Lung (tissue), 12 donors: ENCODE data around the gene E2F2. TPM values are rescaled to one million over a fixed set of nuclear protein-coding genes. Genes with fewer than 3 reads are reported as not detected.
A peak's percentile ranks its signal among the peaks of the same experiment; 100 is the strongest.

ENCODE experiments used
- ATAC-seq: fragments of 200-7000 bp; cut with Tn5 transposase; one replicate; pipeline ENCODE4 v1.9.1; 2020; ENCODE audit warnings: moderate number of reproducible peaks; ENCODE audit not compliant: insufficient read depth, low FRiP score
- DNase-seq, 3 donors: peaks; one replicate each; pipeline ENCODE4 v3.0.0-alpha.2; 2013 to 2017
- H3K27ac ChIP-seq, 2 donors: one replicate each; pipeline ENCODE4 v1.5.1; 2013; ENCODE audit warnings: mild to moderate bottlenecking in 2 of 2, moderate library complexity in 2 of 2, control low read depth in 1 of 2, inconsistent platforms in 1 of 2, low read depth in 1 of 2, low read length in 1 of 2
- H3K27me3 ChIP-seq, 3 donors: one replicate each; pipeline ENCODE4 v1.5.1; 2013; ENCODE audit warnings: low read length in 2 of 3; ENCODE audit not compliant: control insufficient read depth in 3 of 3, insufficient read depth in 3 of 3
- H3K36me3 ChIP-seq, 4 donors: one replicate each; pipeline ENCODE4 v1.5.1; 2013; ENCODE audit warnings: low read length in 4 of 4, mild to moderate bottlenecking in 1 of 4, moderate library complexity in 1 of 4; ENCODE audit not compliant: control insufficient read depth in 4 of 4, insufficient read depth in 4 of 4
- H3K4me1 ChIP-seq, 5 donors: one replicate each; pipeline ENCODE4 v1.5.1; 2013; ENCODE audit warnings: low read length in 5 of 5, mild to moderate bottlenecking in 2 of 5, moderate library complexity in 1 of 5; ENCODE audit not compliant: control insufficient read depth in 5 of 5, insufficient read depth in 5 of 5
- H3K4me3 ChIP-seq: one replicate; pipeline ENCODE4 v1.5.1; 2013; ENCODE audit warnings: mild to moderate bottlenecking, control low read depth, moderate library complexity
- H3K9ac ChIP-seq, 2 donors: one replicate each; pipeline ENCODE4 v1.5.1; 2013; ENCODE audit warnings: low read length in 2 of 2, control low read depth in 1 of 2; ENCODE audit not compliant: insufficient read depth in 1 of 2
- H3K9me3 ChIP-seq, 4 donors: one replicate each; pipeline ENCODE4 v1.5.1; 2013; ENCODE audit warnings: low read length in 3 of 4, mild to moderate bottlenecking in 1 of 4, moderate library complexity in 1 of 4; ENCODE audit not compliant: control insufficient read depth in 4 of 4, insufficient read depth in 3 of 4
- CTCF ChIP-seq: IDR thresholded peaks from 2 replicates; pipeline ENCODE4 v1.5.1; 2012; ENCODE audit warnings: mild to moderate bottlenecking; ENCODE audit errors: control extremely low read depth, extremely low read depth
- WGBS, 2 donors: extraction: QIAGEN DNeasy Blood & Tissue Kit; methylation state at CpG; one replicate each; pipeline ENCODE4 v1.1.7; 2013; 5-methylcytosine and 5-hydroxymethylcytosine counted together
- polyA plus RNA-seq, 2 donors: library from polyadenylated mRNA; stranded (reverse); fragments of 200-250 nt; gene quantifications; one replicate each; pipeline ENCODE4 v1.2.1, GENCODE V29; 2013
- total RNA-seq, 2 donors: library from RNA; depleted of rRNA in 1 of 2; stranded (reverse); fragments of >200 nt in 1 of 2; gene quantifications; one replicate each; pipeline ENCODE4 v1.2.1, GENCODE V29; 2014 to 2021
- donor health status: control.
- donor health status: control.
- donor health status: Bipolar disorder and iron deficiency.
- donor health status: healthy.
- donor health status: DM: yes; HTN: yes; CAD: no.

The E2F2 gene
- total and polyA plus RNA-seq, 4 donors: 0.83 to 4.9 (median 1.5) TPM

GRCh38 chr1:23524716-23525401 lies 6.2 kb downstream of the E2F2 start:
- 14 to 36% methylated on average over 9 of the region's 9 CpGs for WGBS, 2 donors
- Histone ChIP-seq H3K9ac (no peak overlapping the region), H3K27me3 (no peaks in the 10 kb centered on the region), H3K4me1 (peaks cover 0 to 12% (median 3%) of the 10 kb centered on the region in 5 donors), H3K36me3 (no peaks in the 10 kb centered on the region), H3K9me3 (no peaks in the 10 kb centered on the region), H3K4me3 (no peak overlapping the region), H3K27ac (no peak overlapping the region)
- TF ChIP-seq CTCF: no peak
- DNase-seq (peak in 1 of 3 donors; percentile 31), ATAC-seq (no peak)

- Histone ChIP-seq H3K36me3 (no peaks in the 10 kb centered on the region), H3K9me3 (no peaks in the 10 kb centered on the region), H3K27ac (no peak overlapping the region), H3K9ac (no peak overlapping the region), H3K4me1 (peaks cover 0 to 9% (median 3%) of the 10 kb centered on the region in 5 donors), H3K4me3 (no peak overlapping the region), H3K27me3 (no peaks in the 10 kb centered on the region)
- no peak for TF ChIP-seq CTCF
- DNase-seq (no peak), ATAC-seq (no peak)
- 51 to 64% methylated on average over 3 of the region's 3 CpGs for WGBS, 2 donors
Measured at GRCh38 chr1:23524163-23524562, 6.9 kb downstream of the E2F2 start.

GRCh38 chr1:23522244-23522982 lies 8.6 kb downstream of the E2F2 start:
- H3K27me3 ChIP-seq: no peaks in the 10 kb centered on the region
- no peaks in the 10 kb centered on the region for H3K36me3 ChIP-seq
- ATAC-seq (no peak), DNase-seq (no peak)
- TF ChIP-seq CTCF: no peak
- H3K9me3 ChIP-seq: no peaks in the 10 kb centered on the region
- no peak overlapping the region for H3K4me3 ChIP-seq
- 55 to 77% methylated on average over 7 of the region's 7 CpGs for WGBS, 2 donors
- peaks cover 0 to 6% (median 0%) of the 10 kb centered on the region in 5 donors for H3K4me1 ChIP-seq
- H3K27ac ChIP-seq: no peak overlapping the region
- no peak overlapping the region for H3K9ac ChIP-seq
